ENCODE data around the gene YAF2. TPM values are rescaled to one million over a fixed set of nuclear protein-coding genes. Genes with fewer than 3 reads are reported as not detected.

Gene YAF2
- total and polyA plus RNA-seq, 2 donors (not counting 3 experiments of a cell fraction or from before 2014, with no cell fraction given): 6.9 to 29.2 TPM

DNA sequence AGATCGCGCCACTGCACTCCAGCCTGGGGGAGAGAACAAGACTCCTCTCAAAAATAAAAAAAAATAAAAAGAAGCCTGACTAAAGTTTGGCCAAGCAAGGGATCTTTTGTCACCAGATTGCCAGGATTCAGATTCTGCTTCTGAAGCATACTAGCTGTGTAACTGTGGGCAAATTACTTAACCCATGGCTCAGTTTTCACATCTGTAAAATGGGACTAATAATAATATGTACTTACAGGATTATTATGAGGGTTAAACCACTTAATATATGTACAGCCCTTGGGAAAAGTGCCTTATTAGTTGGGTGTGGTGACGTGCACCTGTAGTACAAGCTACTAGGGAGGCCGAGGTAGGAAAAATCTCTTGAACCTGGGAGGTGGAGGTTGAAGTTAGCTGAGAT, 21.7 kb upstream of the YAF2 start:
- Histone ChIP-seq H3K4me2 (ENCODE audit: insufficient read depth, low read length) (no peak overlapping the region), H3K79me2 (ENCODE audit: control insufficient read depth, insufficient read depth, low read length) (no peaks in the 10 kb centered on the region), H3K27me3 (ENCODE audit: control insufficient read depth in 2 of 2, insufficient read depth in 2 of 2, low read length in 2 of 2) (no peaks in the 10 kb centered on the region), H3K9ac (replicated peaks; ENCODE audit: extremely low read depth, insufficient read depth, low read length) (no peak overlapping the region), H3K27ac (ENCODE audit: insufficient read depth, low read depth, low read length) (no peak overlapping the region), H3K9me1 (replicated peaks; ENCODE audit: control insufficient read depth, extremely low read depth, insufficient read depth, low read length) (no peaks in the 10 kb centered on the region), H2AFZ (ENCODE audit: low read depth, low read length) (no peak overlapping the region), H4K20me1 (replicated peaks; ENCODE audit: control insufficient read depth, extremely low read depth, insufficient read depth, low read length) (no peaks in the 10 kb centered on the region), H3K9me3 (replicated peaks; ENCODE audit: control insufficient read depth, insufficient read depth, low read length) (no peaks in the 10 kb centered on the region), H3K4me3 (replicated peaks in 1 of 3; ENCODE audit: insufficient read depth in 1 of 3, low read depth in 1 of 3, low read length in 3 of 3) (no peak overlapping the region), H3K36me3 (ENCODE audit: control insufficient read depth in 2 of 2, extremely low read depth in 1 of 2, insufficient read depth in 2 of 2, low read length in 2 of 2) (no peaks in the 10 kb centered on the region), H3K4me1 (ENCODE audit: control insufficient read depth, extremely low read depth, insufficient read depth, low read length) (no peaks in the 10 kb centered on the region)
- no TSS peak for BruUV-seq (replicated peaks)
- intact Hi-C loops (cut with micrococcal nuclease): loop anchor here (5.0 kb wide), 1 partner anchor 48 kb away; no protein-coding TSS in a partner anchor
- dilution Hi-C loops (cut with MboI; ENCODE audit: extremely low pct_ligation_motif_present, low sequenced_read_pairs): no loop called here
- FAIRE-seq: no peak
- ChIA-PET POLR2A (no interaction called here), CTCF (no interaction called here)
- TF ChIP-seq MAX (IDR thresholded peaks at IDR 0.05; ENCODE audit: insufficient read depth, insufficient read length) (no peak), GATA2 (IDR thresholded peaks at IDR 0.05; ENCODE audit: insufficient read depth, insufficient read length, low read depth, low read length) (no peak), POLR2AphosphoS5 (IDR thresholded peaks at IDR 0.05; ENCODE audit: insufficient read depth, low read depth, low read length) (no peak), EZH2 (IDR thresholded peaks at IDR 0.05; ENCODE audit: borderline replicate concordance, low read depth, low read length, severe bottlenecking) (no peak), JUN (IDR thresholded peaks at IDR 0.05; ENCODE audit: borderline replicate concordance, insufficient read depth, insufficient read length, low read depth) (no peak), MYC (IDR thresholded peaks at IDR 0.05; ENCODE audit: low read depth, low read length) (no peak), FOS (IDR thresholded peaks at IDR 0.05; ENCODE audit: borderline replicate concordance, insufficient read depth, low read length) (no peak), POLR2A (IDR thresholded peaks at IDR 0.05; ENCODE audit: low read depth, low read length) (no peak)
- TF ChIP-seq, protein P1, sequence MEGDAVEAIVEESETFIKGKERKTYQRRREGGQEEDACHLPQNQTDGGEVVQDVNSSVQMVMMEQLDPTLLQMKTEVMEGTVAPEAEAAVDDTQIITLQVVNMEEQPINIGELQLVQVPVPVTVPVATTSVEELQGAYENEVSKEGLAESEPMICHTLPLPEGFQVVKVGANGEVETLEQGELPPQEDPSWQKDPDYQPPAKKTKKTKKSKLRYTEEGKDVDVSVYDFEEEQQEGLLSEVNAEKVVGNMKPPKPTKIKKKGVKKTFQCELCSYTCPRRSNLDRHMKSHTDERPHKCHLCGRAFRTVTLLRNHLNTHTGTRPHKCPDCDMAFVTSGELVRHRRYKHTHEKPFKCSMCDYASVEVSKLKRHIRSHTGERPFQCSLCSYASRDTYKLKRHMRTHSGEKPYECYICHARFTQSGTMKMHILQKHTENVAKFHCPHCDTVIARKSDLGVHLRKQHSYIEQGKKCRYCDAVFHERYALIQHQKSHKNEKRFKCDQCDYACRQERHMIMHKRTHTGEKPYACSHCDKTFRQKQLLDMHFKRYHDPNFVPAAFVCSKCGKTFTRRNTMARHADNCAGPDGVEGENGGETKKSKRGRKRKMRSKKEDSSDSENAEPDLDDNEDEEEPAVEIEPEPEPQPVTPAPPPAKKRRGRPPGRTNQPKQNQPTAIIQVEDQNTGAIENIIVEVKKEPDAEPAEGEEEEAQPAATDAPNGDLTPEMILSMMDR (IDR thresholded peaks at IDR 0.05; ENCODE audit: extremely low read depth in 1 of 2, insufficient read depth in 1 of 2, low read depth in 1 of 2, low read length in 2 of 2): no peak
- no peak for DNase-seq (ENCODE audit: low read depth, low spot score)
